Measurements from ENCODE around the gene CHML.

The CHML gene

DNA sequence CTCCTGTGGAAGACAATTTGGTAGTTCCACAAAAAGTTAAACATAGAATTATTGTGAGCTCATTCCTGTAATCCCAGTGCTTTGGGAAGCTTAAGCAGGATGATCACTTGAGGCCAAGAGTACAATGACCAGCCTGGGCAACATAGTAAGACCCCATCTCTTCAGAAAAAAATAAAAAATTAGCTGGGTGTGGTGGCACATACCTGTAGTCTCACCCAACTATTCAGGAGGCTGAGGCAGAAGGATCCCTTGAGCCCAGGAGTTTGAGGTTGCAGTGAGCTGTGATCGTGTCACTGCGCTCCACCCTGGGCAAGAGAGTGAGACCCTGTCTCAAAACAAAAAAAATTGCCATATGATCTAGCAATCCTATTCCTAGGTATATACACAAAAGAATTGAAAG, 4.1 kb upstream of the CHML start:
- H3K27ac ChIP-seq: no peak overlapping the region
- no peak for TF ChIP-seq ZFX (IDR thresholded peaks at IDR 0.05)
- no peak for TF ChIP-seq CTCF (conservative IDR thresholded peaks at IDR 0.05)

GRCh38 chr1:241642593-241642944, 2.4 kb upstream of the CHML start:
- TF ChIP-seq ZFX (IDR thresholded peaks at IDR 0.05): no peak
- TF ChIP-seq CTCF (conservative IDR thresholded peaks at IDR 0.05): no peak
- no peak overlapping the region for H3K27ac ChIP-seq

DNA sequence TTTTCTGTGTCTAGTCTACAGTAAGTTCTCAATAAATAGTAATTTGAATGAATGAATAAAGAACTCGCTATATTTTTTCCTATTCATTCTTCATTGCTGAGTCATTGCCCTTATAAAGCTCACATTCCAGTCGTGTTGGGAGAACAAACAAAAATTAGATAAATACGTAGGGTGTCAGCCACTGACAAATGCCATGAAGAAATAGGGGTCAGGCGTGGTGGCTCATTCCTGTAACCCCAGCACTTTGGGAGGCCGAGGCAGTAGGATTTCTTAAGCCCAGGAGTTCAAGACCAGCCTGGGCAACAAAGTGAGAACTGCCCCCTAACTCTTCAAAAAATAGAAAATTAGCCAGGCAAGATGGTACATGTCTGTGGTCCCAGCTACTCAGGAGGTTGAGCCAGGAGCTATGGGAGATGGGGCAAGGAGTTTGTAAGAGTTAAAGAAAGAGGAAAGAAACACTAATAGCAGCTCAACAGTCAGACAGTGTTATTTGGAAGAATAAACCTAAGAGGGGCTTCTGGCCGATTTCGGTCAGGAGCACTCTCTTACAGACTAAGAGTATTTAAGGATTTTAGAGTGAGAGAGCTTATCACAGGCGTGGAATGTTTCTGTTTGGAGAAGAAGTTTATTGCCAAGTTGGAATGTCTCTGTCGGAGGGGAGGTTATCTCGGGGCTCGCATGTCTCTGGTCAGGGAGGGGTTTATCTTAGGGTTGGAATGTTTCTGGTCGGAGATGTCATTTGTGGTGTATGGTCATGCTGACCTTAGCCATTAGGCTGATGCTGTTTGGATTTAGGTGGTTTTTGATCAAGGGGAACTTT, 1.8 kb upstream of the CHML start:
- no peak for TF ChIP-seq CTCF (conservative IDR thresholded peaks at IDR 0.05)
- TF ChIP-seq ZFX (IDR thresholded peaks at IDR 0.05): no peak
- no peak overlapping the region for H3K27ac ChIP-seq

DNA sequence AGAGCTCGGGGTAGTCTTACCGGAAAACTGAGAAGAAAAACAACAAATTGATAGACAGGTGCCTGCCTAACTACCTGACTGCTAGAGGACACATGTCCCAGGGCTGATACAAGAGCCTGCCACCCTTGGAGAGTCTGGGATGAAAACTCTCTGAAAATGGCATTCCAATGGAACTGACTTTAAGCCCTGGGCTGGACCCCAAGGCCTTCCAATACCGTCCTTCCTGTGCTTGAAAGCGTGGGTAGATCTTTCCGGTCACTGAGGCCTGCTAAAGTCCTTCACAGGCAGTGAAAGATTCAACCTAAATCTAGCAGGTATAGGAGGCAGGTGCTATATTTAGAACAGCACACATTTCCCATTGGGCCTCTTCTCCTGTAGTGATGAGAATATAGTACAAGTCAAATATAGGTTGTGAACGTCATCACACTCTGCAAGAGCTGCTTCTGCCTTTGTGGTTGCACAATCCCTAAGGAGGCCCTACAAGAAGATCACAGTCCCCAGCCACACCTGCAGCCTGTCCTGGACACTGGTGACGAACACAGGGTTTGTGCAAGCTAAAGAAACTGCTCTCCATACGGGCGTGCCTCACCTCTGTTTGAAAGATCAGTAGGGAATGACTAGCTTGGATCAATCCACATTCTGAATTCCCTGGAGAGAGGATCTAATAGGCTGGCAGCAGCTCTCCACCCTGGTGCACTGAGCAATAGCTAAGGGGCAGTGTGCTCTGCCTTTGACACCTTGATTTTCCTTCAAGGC, 876 bp upstream of the CHML start:
- peak overlapping the region; percentile 75; the same call in 1 of the 2 replicates for H3K27ac ChIP-seq
- TF ChIP-seq CTCF (conservative IDR thresholded peaks at IDR 0.05) (no peak), ZFX (IDR thresholded peaks at IDR 0.05) (no peak)

- no peak; the same call in 1 of the 2 replicates for TF ChIP-seq CTCF (conservative IDR thresholded peaks at IDR 0.05)
- TF ChIP-seq ZFX (IDR thresholded peaks at IDR 0.05): no peak
- H3K27ac ChIP-seq: peak overlapping the region; percentile 75
Measured at GRCh38 chr1:241639623-241640148, 483 bp downstream of the CHML start.

DNA sequence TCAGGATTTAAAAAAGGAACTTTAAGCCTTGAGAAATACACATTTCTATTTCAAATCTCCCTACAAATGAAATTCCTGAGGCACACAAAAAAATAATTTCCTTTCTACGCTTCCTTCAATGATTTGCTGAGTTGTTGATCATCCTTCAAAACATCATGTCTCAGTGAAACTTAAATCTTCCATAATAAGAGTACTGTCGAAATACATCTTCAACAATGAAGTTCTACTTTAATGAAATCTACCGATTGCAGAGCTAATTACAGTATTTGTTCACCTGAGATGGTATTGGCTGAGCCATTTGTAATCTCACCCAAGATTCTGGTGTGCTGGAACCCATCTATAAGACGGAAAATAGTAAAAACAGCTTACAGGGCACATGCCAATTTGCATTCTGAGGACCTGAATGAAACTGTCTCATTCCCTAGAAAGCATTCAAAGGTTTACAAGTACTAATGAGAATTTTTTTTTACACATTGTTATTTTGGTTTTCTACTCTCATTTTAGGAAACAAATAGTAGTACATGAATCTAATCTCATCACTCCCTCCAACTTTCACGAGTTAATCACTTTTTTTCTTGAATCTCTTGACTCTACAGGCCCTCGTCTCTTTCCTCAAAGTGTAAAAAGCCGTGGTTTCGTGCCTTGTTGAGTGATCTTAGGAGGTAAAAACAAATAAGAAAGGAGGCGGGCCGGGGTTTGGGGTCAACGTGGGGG, 1.1 kb downstream of the CHML start:
- TF ChIP-seq CTCF (conservative IDR thresholded peaks at IDR 0.05): no peak
- TF ChIP-seq ZFX (IDR thresholded peaks at IDR 0.05): no peak
- H3K27ac ChIP-seq: peak overlapping the region; percentile 75

Measured in C4-2B (cell line).